Astrocyte of the spinal cord (primary cell): ENCODE results near the gene SYNGR1.
"Not testable (repeated sequence)": the region's sequence is repeated elsewhere in the genome, so short reads cannot be mapped to it uniquely, and the experiment has no call there.

Source experiments
- DNase-seq: peaks from one replicate; pipeline ENCODE4 v3.0.0; 2011; ENCODE audit warnings: low read depth, low spot score
- H3K4me3 ChIP-seq: 2 replicates; pipeline ENCODE4 v1.5.1; 2011; ENCODE audit warnings: low read depth, mild to moderate bottlenecking, low read length, moderate library complexity
- CTCF ChIP-seq: IDR thresholded peaks from 2 replicates; pipeline ENCODE4 v1.5.1; 2012; ENCODE audit warnings: low read depth, mild to moderate bottlenecking, low read length, inconsistent platforms
- in situ Hi-C: cut with HindIII; loops from 2 replicates; pipeline ENCODE4 v1.10.0; 2017; ENCODE audit warnings: low sequenced_read_pairs

SYNGR1 gene

GRCh38 chr22:39409516-39410029 lies 59.8 kb downstream of the SYNGR1 start:
- DNase-seq, result no peak

GRCh38 chr22:39410264-39410663 lies 60.5 kb downstream of the SYNGR1 start:
- in situ Hi-C loops, result no loop called here

More at GRCh38 chr22:39409516-39410029, 59.8 kb downstream of the SYNGR1 start:
- H3K4me3 ChIP-seq, result no peak overlapping the region
- in situ Hi-C loops, result no loop called here
- TF ChIP-seq CTCF, result no peak

GRCh38 chr22:39411828-39412365 lies 62.1 kb downstream of the SYNGR1 start:
- in situ Hi-C loops, H3K4me3 ChIP-seq, DNase-seq: not testable (repeated sequence)

More at GRCh38 chr22:39410264-39410663, 60.5 kb downstream of the SYNGR1 start:
- TF ChIP-seq CTCF, result no peak
- no peak overlapping the region for H3K4me3 ChIP-seq
- DNase-seq, result no peak

- in situ Hi-C loops, DNase-seq, H3K4me3 ChIP-seq: not testable (repeated sequence)
Measured at GRCh38 chr22:39413204-39413603, 63.4 kb downstream of the SYNGR1 start.

GRCh38 chr22:39414377-39414776 lies 64.6 kb downstream of the SYNGR1 start:
- H3K4me3 ChIP-seq, result no peak overlapping the region
- no peak for DNase-seq
- in situ Hi-C loops, result no loop called here
- TF ChIP-seq CTCF, result no peak

- in situ Hi-C loops, result no loop called here
- H3K4me3 ChIP-seq, result no peak overlapping the region
- DNase-seq, result no peak
- no peak for TF ChIP-seq CTCF
Measured at GRCh38 chr22:39414886-39415285, 65.1 kb downstream of the SYNGR1 start.

- TF ChIP-seq CTCF, result no peak
Measured at GRCh38 chr22:39415506-39415905, 65.7 kb downstream of the SYNGR1 start.

GRCh38 chr22:39416319-39416718 lies 66.5 kb downstream of the SYNGR1 start:
- in situ Hi-C loops, result no loop called here
- DNase-seq, result no peak
- no peak for TF ChIP-seq CTCF
- H3K4me3 ChIP-seq, result no peak overlapping the region

More at GRCh38 chr22:39415506-39415905, 65.7 kb downstream of the SYNGR1 start:
- in situ Hi-C loops, result no loop called here
- H3K4me3 ChIP-seq, result no peak overlapping the region
- no peak for DNase-seq
